ENCODE data around the gene FNDC7.

GRCh38 chr1:108746382-108747170 is 33.9 kb downstream of the FNDC7 start, which contains the start of gene STXBP3:
- TF ChIP-seq GATA3 (IDR thresholded peaks at IDR 0.05; ENCODE audit: low read depth, low read length) = no peak
- no peak for TF ChIP-seq GATA2 (IDR thresholded peaks at IDR 0.05; ENCODE audit: low read depth, low read length)

Data from SH-SY5Y (cell line).